Measurements from ENCODE around the gene A1BG. TPM values are rescaled to one million over a fixed set of nuclear protein-coding genes. Genes with fewer than 3 reads are reported as not detected.

A1BG gene
- total RNA-seq, 4 donors from 2014 or later = 1.0 to 14.9 (median 8.1) TPM

- Histone ChIP-seq H3K27me3 (no peaks in the 10 kb centered on the region), H3K4me3 (peak within 1 kb of the TSS; percentile 86), H3K36me3 (peaks cover 37% of the 10 kb centered on the region), H3K9me3 (no peaks in the 10 kb centered on the region), H3K27ac (peak within 1 kb of the TSS; percentile 86), H3K4me1 (peaks cover 20% of the 10 kb centered on the region)
- peak; percentile 98 for DNase-seq (ENCODE audit: low spot score in 2 of 2)
- WGBS = 1% methylated on average over 50 of the region's 55 CpGs
- TF ChIP-seq EP300 (IDR thresholded peaks at IDR 0.05) = no peak
- TF ChIP-seq CTCF (IDR thresholded peaks at IDR 0.05) = peak; percentile 24 to 36
- TF ChIP-seq POLR2A (IDR thresholded peaks at IDR 0.05) = peak in 1 of 2 donors; percentile 95
- TF ChIP-seq POLR2AphosphoS5 (IDR thresholded peaks at IDR 0.05) = peak; percentile 92 to 99 (median 97)
These were observed 48.0 kb downstream of the A1BG start, which contains the start of gene ERVK3-1 for GRCh38 chr19:58305065-58305931. Gene ERVK3-1 (plus strand): TSS chr19:58305377. CDS start chr19:58312169, 6,792 bp downstream.

DNA sequence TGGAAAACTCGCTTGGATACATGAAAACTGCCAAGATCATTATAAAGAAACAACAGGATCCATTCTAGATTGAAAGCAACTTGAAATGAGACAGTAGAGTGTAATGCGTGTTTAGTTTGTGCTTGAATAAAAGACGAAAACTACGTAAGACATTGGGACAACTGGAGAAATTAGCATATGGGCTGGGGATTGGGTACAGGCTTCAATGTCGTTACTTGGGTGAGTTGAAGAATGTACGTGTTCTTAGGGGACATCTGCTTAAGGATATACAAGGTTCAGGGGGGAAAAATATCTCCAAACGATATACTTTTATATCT, 48.6 kb downstream of the A1BG start:
- H3K36me3 ChIP-seq = peaks cover 41% of the 10 kb centered on the region

DNA sequence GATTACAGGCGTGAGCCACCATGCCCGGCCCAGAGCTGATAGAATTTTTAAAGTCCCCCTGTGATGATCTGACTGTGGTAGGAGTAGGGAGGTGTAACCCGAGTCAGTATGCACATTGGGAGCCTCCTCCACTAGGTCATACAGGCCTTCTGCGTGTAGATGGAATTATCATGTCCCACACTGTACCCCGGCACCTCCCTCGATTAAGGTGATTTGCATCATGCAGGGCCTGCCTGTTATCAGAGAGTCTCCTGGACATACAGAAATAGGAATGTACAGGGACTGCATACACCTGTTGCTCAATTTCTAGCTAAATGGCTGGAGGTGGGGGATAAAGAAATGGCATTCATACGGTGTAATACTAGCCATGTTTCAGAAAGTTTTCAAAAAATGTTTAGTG, 49.0 kb downstream of the A1BG start:
- 85% methylated on average over 7 of the region's 7 CpGs for WGBS
- no peak for TF ChIP-seq EP300 (IDR thresholded peaks at IDR 0.05)
- no peak for TF ChIP-seq CTCF (IDR thresholded peaks at IDR 0.05)
- no peak for TF ChIP-seq POLR2A (IDR thresholded peaks at IDR 0.05)
- no peak for TF ChIP-seq POLR2AphosphoS5 (IDR thresholded peaks at IDR 0.05)
- no peak overlapping the region for H3K4me3 ChIP-seq
- no peak for DNase-seq (ENCODE audit: low spot score in 2 of 2)
- peaks cover 43% of the 10 kb centered on the region for H3K36me3 ChIP-seq
- H3K9me3 ChIP-seq = no peaks in the 10 kb centered on the region
- H3K27ac ChIP-seq = no peak overlapping the region
- H3K4me1 ChIP-seq = peaks cover 20% of the 10 kb centered on the region
- no peaks in the 10 kb centered on the region for H3K27me3 ChIP-seq

More for the DNA sequence above, 48.6 kb downstream of the A1BG start:
- Histone ChIP-seq H3K4me3 (peak overlapping the region; percentile 86), H3K9me3 (no peaks in the 10 kb centered on the region), H3K27me3 (no peaks in the 10 kb centered on the region), H3K27ac (peak overlapping the region; percentile 55), H3K4me1 (peaks cover 20% of the 10 kb centered on the region)
- no peak for DNase-seq (ENCODE audit: low spot score in 2 of 2)
- 14% methylated on average over 7 of the region's 7 CpGs for WGBS
- TF ChIP-seq EP300 (IDR thresholded peaks at IDR 0.05) (no peak), CTCF (IDR thresholded peaks at IDR 0.05) (no peak), POLR2AphosphoS5 (IDR thresholded peaks at IDR 0.05) (no peak), POLR2A (IDR thresholded peaks at IDR 0.05) (no peak)

DNA sequence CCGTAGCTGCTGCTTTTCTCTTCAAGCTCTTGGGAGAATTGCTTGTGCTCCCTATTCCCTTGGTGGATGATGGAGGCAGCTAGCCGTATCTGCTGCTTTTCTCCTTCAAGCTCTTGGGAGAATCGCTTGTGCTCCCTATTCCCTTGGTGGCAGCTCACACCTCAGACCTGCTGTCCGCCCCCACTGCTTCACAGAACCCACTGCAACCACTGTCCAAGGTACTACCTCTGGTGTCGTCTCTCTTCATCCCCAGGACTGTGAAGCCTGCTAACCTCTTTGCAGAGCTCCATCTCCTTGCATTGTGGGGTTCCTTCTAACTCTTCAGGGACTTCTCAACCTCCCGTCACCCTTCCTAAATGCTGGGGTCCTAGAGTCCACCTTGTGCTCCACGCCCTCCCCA, 52.7 kb downstream of the A1BG start:
- peaks cover 31% of the 10 kb centered on the region for H3K36me3 ChIP-seq
- no peak overlapping the region for H3K4me3 ChIP-seq
- WGBS = 95% methylated on average over 7 of the region's 7 CpGs
- TF ChIP-seq EP300 (IDR thresholded peaks at IDR 0.05) (no peak), POLR2A (IDR thresholded peaks at IDR 0.05) (no peak), POLR2AphosphoS5 (IDR thresholded peaks at IDR 0.05) (no peak), CTCF (IDR thresholded peaks at IDR 0.05) (no peak)
- no peak overlapping the region for H3K27ac ChIP-seq
- H3K27me3 ChIP-seq = no peaks in the 10 kb centered on the region
- H3K9me3 ChIP-seq = no peaks in the 10 kb centered on the region
- no peak for DNase-seq (ENCODE audit: low spot score in 2 of 2)
- H3K4me1 ChIP-seq = peaks cover 1% of the 10 kb centered on the region

- no peaks in the 10 kb centered on the region for H3K27me3 ChIP-seq
- WGBS = 83% methylated on average over 7 of the region's 7 CpGs
- H3K27ac ChIP-seq = no peak overlapping the region
- TF ChIP-seq POLR2A (IDR thresholded peaks at IDR 0.05) (no peak), POLR2AphosphoS5 (IDR thresholded peaks at IDR 0.05) (no peak), EP300 (IDR thresholded peaks at IDR 0.05) (no peak)
- no peaks in the 10 kb centered on the region for H3K4me1 ChIP-seq
- no peak overlapping the region for H3K4me3 ChIP-seq
- peaks cover 15% of the 10 kb centered on the region for H3K9me3 ChIP-seq
- DNase-seq (ENCODE audit: low spot score in 2 of 2) = no peak
- H3K36me3 ChIP-seq = peaks cover 68% of the 10 kb centered on the region
These were observed 57.2 kb downstream of the A1BG start for GRCh38 chr19:58296104-58296503.

Other genes starting within 250 kb of the A1BG start
- gene ZNF329, start 202.7 kb downstream of the A1BG start, total RNA-seq = 10 to 100 TPM in 1 of 4 donors, 1 to 10 TPM in 3; 6.5 to 11.6 (median 9.9) TPM
- 10 to 100 TPM; 26.8 to 70.2 (median 36.5) TPM for gene ZNF274, start 170.4 kb downstream of the A1BG start, total RNA-seq
- 10 to 100 TPM; 44.4 to 55.4 (median 48.9) TPM for gene ZNF544, start 124.6 kb downstream of the A1BG start, total RNA-seq
- 10 to 100 TPM in 1 of 4 donors, 1 to 10 TPM in 3; 8.3 to 15.6 (median 8.7) TPM for gene ZNF8, start 74.5 kb downstream of the A1BG start, total RNA-seq
- gene ERVK3-1, start 48.1 kb downstream of the A1BG start, total RNA-seq = 10 to 100 TPM; 36.9 to 70.3 (median 42.1) TPM
- 1 to 10 TPM; 4.3 to 7.6 (median 5.6) TPM for gene ZSCAN22, start 26.5 kb downstream of the A1BG start, total RNA-seq
- gene ZNF497, start 9.3 kb upstream of the A1BG start, total RNA-seq = 1 to 10 TPM; 2.4 to 4.8 (median 3.4) TPM
- gene ZNF837, start 27.5 kb upstream of the A1BG start, total RNA-seq = 1 to 10 TPM; 2.6 to 6.2 (median 4.3) TPM
- gene RPS5, start 33.8 kb upstream of the A1BG start, total RNA-seq = 1,000 to 10,000 TPM; 1,253 to 2,519 (median 2,306) TPM
- gene RNF225, start 42.2 kb upstream of the A1BG start, total RNA-seq = 10 to 100 TPM in 2 of 4 donors, 1 to 10 TPM in 1, not detected in 1; 3.9 to 13.7 (median 13.6) TPM
- gene ZNF584, start 55.2 kb upstream of the A1BG start, total RNA-seq = 10 to 100 TPM; 15.8 to 21.2 (median 17.4) TPM
- gene ZNF132, start 86.7 kb upstream of the A1BG start, total RNA-seq = 1 to 10 TPM; 1.7 to 2.9 (median 2.3) TPM
- gene ZNF324B, start 98.1 kb upstream of the A1BG start, total RNA-seq = 10 to 100 TPM in 3 of 4 donors, 1 to 10 TPM in 1; 9.7 to 28.7 (median 13.8) TPM
- gene ZNF324, start 113.6 kb upstream of the A1BG start, total RNA-seq = 10 to 100 TPM; 20.3 to 41.5 (median 25.6) TPM
- 10 to 100 TPM; 19.8 to 38.8 (median 24.0) TPM for gene ZNF446, start 122.9 kb upstream of the A1BG start, total RNA-seq
- gene SLC27A5, start 158.5 kb upstream of the A1BG start, total RNA-seq = 10 to 100 TPM in 2 of 4 donors, 1 to 10 TPM in 2; 2.1 to 19.1 (median 10.7) TPM
- 10 to 100 TPM in 3 of 4 donors, 1 to 10 TPM in 1; 6.7 to 20.7 (median 15.8) TPM for gene ZBTB45, start 166.3 kb upstream of the A1BG start, total RNA-seq
- gene TRIM28, start 190.6 kb upstream of the A1BG start, total RNA-seq = 100 to 1,000 TPM; 334 to 395 (median 360) TPM
- gene CHMP2A, start 201.6 kb upstream of the A1BG start, total RNA-seq = 100 to 1,000 TPM in 3 of 4 donors, 10 to 100 TPM in 1; 96.1 to 120 (median 103) TPM
- gene UBE2M, start 205.1 kb upstream of the A1BG start, total RNA-seq = 10 to 100 TPM; 16.4 to 31.5 (median 21.7) TPM
- gene MZF1, start 219.8 kb upstream of the A1BG start, total RNA-seq = 10 to 100 TPM; 29.0 to 53.2 (median 37.5) TPM

All from suprapubic skin (tissue), 4 donors.